ENCODE results near the gene RMND5A.

The RMND5A gene

DNA sequence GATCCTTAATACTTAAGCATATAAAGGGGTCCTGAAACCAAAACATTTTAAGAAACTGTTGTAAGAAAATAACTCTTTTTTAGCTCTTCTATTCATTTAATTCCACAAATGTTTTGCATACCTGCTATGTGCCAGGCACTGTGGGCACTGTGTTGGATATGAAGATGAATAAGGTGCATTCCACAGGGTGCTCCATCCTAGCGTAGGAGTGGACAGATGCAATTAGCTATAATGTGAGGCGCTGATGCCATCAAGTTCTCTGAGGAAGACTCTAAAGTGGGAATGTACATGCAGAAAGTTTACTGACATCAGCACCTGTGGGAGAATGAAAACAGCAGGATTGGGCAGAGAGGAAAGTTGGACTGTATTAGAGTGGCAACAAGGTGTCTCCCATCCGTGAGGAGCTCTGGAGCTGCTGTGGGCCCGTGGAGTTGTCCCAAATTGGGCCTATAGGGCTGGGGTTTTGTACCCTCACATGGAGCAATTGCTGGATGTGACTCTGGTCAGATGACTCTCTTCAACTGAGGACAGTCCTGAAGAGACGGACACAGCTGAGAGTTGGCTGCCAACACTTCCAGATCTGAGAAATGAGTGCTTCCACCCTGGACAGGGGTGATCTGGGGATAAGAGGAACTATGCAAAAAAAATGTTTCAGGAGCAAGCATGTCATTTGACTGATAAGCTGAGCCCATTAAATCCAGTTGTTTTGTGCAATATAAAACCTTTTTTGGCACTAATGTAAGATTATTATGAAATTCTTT lies 48.3 kb downstream of the RMND5A start:
- DNase-seq, result no peak

GRCh38 chr2:86769838-86770237 lies 49.7 kb downstream of the RMND5A start:
- no peak for DNase-seq

DNA sequence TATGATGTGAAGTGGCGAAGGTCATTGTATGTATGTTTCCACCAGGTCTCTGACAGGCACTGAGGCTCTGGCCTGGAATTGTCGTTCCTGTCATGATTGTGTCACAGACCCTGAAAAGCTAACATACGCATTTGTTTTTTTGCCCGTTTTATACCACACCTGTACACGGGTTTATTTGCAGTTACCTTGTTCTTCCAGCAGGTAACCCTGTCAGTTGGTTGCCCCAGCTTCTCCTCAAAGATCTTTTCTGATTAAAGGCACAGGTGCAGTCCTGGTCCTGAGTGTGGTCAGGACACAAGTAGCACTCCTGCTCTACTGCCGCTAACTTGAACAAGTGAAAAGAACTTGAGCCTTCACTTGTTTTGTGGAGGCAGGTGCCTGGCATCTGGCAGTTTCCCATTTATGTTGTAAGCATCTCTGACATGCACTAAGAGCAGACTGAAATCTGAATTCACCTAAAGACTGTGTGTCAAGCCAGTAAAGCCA lies 50.8 kb downstream of the RMND5A start:
- no peak for DNase-seq

GRCh38 chr2:86772611-86773010 lies 52.5 kb downstream of the RMND5A start:
- DNase-seq, result no peak

DNA sequence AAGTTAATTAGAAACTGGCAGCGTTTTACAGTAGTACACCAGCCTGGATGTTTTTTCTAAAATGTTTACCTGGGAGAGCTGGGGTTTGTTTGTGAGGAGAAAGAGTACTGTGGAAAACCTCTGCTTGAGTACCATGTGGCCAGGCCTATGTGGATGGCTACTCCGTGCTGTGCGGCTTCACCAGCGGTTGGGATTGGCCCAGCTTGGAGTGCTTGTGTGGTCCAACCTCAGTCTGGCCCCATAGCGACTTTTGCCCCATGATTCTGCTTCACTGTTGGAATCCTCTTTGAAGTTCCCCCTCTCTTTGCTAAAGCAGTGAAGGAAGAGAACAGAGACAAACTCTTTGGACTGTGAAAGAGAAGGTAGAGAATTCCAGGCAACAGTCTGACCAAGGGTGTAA lies 54.8 kb downstream of the RMND5A start:
- no peak for DNase-seq

DNA sequence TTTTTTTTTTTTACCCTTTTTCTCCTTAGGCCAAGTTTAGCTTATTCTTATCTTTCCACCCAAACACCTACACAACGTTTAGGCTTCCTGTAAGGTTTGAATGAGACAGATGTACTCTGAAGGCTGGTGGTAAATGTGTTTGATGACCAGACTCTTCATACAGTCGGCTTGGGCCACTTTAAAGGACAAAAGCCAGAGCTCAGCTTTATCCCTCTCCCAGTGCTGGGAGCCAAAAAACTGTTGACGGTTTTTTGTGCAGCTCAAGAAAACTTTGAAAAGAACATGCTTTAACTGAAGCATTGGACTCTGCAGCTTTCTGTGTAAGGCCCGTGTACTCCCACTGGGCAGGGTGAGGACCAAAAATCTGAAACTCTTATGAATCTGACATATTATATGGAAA lies 55.2 kb downstream of the RMND5A start:
- DNase-seq, result no peak

GRCh38 chr2:86776532-86776931 lies 56.4 kb downstream of the RMND5A start:
- no peak for DNase-seq

- DNase-seq, result no peak
These were observed 58.9 kb downstream of the RMND5A start for GRCh38 chr2:86778957-86779356.

DNA sequence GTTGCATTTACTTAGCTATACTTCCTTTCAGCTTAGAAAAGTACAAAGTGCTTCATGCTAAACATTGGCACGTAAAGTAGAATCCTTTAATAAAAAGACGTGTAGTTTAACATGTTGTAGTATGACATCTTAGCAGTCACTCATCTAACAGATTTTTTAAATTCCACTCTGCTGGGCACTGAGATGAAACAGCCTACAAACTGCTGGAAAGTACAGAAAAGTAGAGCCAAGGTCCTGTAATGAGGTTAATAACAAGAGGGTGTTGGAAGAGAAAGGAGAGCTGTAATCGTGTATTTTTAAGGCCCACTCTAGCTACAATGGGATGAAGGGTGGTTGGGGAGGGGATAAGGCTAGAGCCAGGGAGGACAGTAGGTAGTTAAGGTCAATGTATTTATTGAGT lies 59.9 kb downstream of the RMND5A start:
- no peak for DNase-seq

- DNase-seq, result no peak
These were observed 61.3 kb downstream of the RMND5A start for GRCh38 chr2:86781363-86781762.

GRCh38 chr2:86782748-86783147 lies 62.7 kb downstream of the RMND5A start:
- no peak for DNase-seq

DNA sequence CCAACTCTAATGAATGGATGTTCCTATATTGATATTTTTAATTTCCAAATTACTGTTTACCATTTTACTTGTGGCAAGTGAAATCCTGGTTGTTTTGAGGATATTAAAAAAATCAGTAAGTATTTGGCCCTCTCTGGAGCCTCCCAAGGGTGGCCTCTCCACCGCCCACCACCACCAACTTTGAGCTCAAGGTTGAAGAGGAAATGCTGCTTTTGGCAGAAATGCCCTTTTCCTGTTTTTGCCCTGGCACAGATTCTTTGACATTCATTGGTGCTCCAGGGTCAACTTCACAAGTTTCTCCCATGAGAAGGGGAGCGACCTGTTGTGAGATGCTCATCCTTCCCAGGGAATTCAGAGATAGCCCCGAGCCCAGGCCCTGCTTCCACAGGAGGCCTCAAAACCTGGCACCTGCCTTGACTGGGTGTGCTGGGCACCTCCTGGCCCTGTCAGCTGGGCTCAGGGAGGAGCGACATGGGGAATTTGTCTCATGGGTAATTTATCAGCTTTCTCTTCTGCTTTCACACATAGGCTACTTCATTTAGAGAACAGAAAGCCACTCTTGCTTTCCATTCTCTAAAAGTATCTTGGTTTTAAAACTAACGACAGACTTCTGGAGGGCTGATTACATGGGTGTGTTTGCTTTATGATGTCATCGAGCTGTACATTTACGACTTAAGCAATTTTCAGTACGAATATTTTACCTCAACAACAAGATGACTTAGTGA lies 63.7 kb downstream of the RMND5A start:
- DNase-seq, result peak in 1 of 2 donors; percentile 37

DNA sequence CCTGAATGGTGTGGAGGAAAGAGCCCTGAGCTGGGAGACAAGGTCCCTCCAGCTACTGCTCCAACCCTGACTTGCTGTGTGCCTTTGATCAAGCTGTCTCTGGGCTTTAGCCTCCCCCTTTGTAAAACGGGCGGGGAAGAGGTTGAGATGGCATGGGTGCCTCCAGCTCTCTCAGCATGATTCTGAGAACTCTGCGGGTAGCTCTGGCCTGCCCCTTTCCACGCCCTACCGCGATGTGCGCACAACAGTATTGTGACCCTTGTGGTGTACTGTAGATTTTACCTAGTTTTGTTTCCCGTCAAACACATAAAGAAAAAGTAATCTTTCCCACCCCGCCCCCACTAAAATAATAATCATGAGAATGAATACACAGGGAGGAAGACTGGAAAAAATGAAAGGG lies 65.4 kb downstream of the RMND5A start:
- DNase-seq, result peak; percentile 79 to 84

DNA sequence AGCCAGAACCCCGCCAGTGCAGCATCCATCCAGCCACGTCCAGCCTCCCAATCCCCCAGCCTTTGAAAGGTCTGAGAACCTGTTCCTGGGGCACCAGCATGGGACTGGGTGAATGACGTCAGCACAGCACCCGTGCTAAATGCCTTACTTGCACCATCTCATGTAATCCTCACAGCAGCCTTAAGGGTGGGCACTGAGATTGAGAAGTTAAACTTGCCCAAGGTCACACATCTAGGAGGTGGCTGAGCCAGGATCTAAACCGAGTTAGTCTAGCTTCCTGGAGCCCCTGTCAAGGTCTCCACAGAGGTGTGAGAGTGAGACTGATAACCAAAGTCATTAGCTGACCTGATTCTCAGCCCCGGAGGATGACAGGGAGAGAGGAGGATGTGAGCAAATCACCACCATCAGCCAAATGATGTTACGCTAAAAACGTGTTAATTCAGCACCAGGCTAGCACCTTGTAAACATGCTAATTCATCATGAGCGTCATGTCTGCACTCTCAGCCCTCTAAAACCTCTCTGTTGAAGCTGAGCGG lies 66.0 kb downstream of the RMND5A start:
- DNase-seq, result peak; percentile 78 to 90

DNA sequence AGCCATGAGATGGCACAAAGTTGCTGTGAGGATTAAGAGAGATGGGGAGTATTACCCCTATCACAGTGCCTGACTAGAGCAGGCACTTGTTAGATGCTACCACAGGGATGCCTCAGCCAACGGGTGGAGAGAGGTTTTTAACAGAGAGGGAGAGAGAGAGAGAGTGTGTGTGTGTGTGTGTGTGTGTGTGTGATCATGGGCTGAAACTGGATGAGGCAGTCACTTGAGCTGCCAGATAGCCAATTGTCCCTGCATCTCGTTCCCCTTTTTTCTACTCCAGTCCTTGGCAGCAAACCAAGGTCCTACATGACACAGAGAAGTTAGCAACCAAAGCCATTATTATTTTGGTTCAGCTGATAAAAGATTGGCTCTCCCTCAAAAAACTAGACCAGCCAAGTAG lies 67.6 kb downstream of the RMND5A start:
- peak; percentile 40 to 67 for DNase-seq

- no peak for DNase-seq
These were observed 68.1 kb downstream of the RMND5A start for GRCh38 chr2:86788165-86788564.

GRCh38 chr2:86788881-86789686 lies 69.0 kb downstream of the RMND5A start:
- peak in 1 of 2 donors; percentile 38 for DNase-seq

DNA sequence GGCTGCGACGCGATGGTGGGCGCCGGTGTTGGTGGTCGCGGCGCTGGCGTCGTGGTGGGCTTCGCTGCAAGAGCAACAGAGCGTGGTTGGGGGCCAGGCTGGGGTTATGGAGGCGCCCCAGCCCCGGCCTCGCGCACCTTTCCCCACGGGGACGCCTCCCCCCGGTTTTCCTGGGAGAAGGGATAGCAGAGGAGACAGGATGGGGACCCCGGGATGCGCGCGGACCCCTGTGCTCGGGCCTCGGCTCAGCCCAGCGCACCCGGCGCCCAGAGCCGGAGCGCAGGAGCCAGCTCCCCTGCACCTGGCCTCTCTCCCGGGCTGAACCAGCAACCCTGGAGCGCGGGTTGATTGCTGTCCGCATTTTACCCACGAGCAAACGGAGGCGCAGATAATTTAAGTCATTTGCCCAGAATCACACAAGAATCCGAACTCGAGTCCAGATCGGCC lies 69.6 kb downstream of the RMND5A start:
- DNase-seq, result no peak

DNA sequence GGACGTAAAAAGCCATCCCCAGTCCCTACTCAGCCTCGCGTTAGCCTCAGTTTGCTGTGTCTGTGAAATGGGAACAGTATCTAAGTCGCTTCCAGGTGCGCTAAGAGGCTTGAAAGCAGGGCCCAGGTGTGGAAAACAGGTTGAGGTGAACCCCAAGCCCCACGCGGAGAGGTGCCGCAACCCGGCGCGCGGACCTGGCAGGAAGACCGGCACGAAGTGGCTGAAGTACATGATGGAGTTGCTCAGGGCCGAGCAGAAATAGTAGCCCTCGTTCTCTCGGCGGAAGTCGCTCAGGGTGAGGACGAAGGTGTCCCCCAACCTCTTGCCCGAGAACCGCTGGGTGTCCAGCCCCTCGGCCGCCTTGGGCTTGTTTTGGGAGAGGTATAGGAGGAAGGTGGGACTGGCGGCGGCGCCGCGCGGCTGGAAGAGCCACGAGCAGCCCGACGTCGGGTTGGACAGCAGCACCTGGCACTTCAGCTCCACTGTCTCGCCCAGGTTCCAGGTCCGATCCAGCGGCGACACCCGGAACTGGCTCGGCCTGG lies 70.1 kb downstream of the RMND5A start:
- no peak for DNase-seq

- DNase-seq, result peak; percentile 62 to 75
These were observed 70.8 kb downstream of the RMND5A start, which contains the start of gene CD8A for GRCh38 chr2:86790676-86791572. TSS of gene CD8A (minus strand) at chr2:86790913. CDS start at chr2:86790825, 88 bp downstream.

DNA sequence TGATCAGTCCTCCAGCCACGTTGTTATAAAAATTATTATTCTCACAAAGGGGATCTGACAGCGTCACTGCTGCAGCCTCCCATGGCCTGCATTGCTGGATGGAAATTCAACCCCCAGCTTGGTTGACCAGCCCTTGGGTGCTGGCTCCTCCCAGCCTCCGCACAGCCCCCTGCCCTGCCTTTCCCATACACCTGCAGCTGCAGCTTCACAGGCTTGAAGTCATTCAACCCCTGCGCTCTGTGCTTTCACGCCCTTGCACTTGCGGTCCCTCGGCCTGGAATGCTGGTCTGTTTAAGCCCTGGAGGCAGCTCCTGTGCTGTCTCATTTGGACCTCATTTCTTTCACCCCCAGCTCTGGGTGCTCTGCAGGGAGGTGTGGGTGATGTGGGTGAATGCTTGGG lies 71.5 kb downstream of the RMND5A start:
- no peak for DNase-seq

- peak; percentile 56 to 63 for DNase-seq
These were observed 73.7 kb downstream of the RMND5A start for GRCh38 chr2:86793752-86794151.

Data from CD4-positive, alpha-beta T cell treated with Interleukin-4 for 1 hour (primary cell).